Activated naive CD4-positive, alpha-beta T cell treated with anti-CD3 and anti-CD28 coated beads, Interleukin-2, amount 50 U/mL, for 72 hours (primary cell): ENCODE data around the gene ADAMTS10. TPM values are rescaled to one million over a fixed set of nuclear protein-coding genes. Genes with fewer than 3 reads are reported as not detected.
"Not testable (repeated sequence)": the region's sequence is repeated elsewhere in the genome, so short reads cannot be mapped to it uniquely, and the experiment has no call there.

Source experiments
- ATAC-seq, 2 donors: fragments of 150-1000 bp; cut with Tn5 transposase; 2 replicates each; pipeline ENCODE4 v1.10.0; 2021; ENCODE audit warnings: mild to moderate bottlenecking in 2 of 2, moderate library complexity in 2 of 2
- DNase-seq, 2 donors: peaks; one replicate each; pipeline ENCODE4 v3.0.0; 2021 to 2022; ENCODE audit warnings: low spot score in 2 of 2
- H3K27ac Mint-ChIP-seq, 2 donors: one replicate each; pipeline ENCODE4 v1.8.0; 2022; ENCODE audit warnings: mild to moderate bottlenecking in 2 of 2, mixed read lengths in 2 of 2
- H3K36me3 Mint-ChIP-seq, 2 donors: one replicate each; pipeline ENCODE4 v1.8.0; 2022; ENCODE audit warnings: mixed read lengths in 2 of 2
- H3K9me3 Mint-ChIP-seq, 2 donors: one replicate each; pipeline ENCODE4 v1.8.0; 2022; ENCODE audit warnings: mixed read lengths in 2 of 2
- total RNA-seq, 2 donors: library from RNA; stranded (reverse); gene quantifications; one replicate each; pipeline ENCODE4 v1.2.3, GENCODE V29; 2022

Gene ADAMTS10
- total RNA-seq, 2 donors from 2014 or later: 5.1 to 11.3 TPM

DNA sequence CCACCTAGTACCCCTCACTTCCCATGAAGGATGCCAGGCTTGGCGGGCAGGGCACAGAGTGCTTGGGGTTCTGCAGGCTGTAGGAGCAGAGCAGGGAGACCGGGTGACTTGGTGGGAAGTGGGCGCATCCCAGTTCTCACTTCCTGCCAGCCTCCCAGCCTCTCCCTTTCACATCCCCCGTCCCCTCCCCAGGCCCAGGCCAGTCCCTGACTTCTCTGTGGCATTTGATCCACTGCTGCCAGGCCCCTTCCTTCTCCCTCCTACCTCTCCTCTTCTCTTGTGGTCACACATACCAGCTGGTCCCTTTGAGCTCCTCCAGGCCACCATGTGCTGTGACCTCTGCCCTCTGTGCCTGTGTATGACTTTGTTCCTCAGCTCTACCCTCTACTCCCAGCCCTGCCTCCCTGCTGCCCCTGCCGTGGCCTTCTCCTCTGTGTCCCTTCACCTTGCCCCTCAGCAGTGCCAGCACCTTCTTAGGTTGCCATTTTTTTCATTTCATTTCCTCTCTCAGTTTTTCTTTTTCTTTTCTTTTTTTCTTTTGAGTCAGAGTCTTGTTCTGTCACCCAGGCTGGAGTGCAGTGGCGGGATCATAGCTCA is 52.8 kb downstream of the ADAMTS10 start:
- H3K27ac Mint-ChIP-seq: peak overlapping the region; percentile 56 to 77
- H3K9me3 Mint-ChIP-seq: no peaks in the 10 kb centered on the region
- ATAC-seq (no peak), DNase-seq (no peak)
- H3K36me3 Mint-ChIP-seq: no peaks in the 10 kb centered on the region

DNA sequence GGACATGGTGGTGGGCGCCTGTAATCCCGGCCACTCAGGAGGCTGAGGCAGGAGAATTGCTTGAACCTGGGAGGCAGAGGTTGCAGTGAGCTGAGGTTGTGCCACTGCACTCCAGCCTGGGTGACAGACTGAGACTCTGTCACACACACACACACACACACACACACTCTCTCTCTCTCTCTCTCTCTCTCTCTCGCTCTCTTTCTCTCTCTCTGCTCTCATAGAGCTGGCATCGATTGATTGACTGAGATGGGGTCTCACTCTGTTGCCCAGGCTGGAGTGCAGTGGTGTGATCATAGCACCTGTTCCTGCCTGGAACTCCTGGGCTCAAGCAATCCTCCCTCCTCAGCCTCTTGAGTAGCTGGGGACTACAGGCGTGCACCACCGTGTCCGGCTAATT is 56.8 kb downstream of the ADAMTS10 start:
- H3K36me3 Mint-ChIP-seq, H3K9me3 Mint-ChIP-seq, ATAC-seq, DNase-seq: not testable (repeated sequence)
- peak overlapping the region in 1 of 2 donors; percentile 81 for H3K27ac Mint-ChIP-seq

DNA sequence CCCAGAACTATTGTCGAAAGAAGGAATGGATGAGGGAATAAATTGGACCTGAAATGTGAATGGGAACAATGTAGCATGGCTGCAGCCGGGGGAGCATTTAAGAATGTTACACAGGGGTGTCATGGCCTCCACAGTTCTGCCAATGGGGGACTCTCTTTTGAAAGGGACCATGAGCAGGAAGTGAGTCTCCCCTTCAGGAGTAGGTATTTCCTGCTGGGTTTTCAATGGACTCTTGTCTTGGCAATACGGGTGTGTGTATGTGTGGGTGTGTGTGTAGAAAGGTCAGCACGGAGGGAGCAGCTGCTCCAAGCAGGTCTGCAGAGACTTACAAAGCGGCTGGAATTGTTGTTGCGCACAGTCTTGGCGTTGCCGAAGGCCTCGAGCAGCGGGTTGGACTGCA is 57.7 kb downstream of the ADAMTS10 start:
- no peaks in the 10 kb centered on the region for H3K36me3 Mint-ChIP-seq
- no peaks in the 10 kb centered on the region for H3K9me3 Mint-ChIP-seq
- H3K27ac Mint-ChIP-seq: no peak overlapping the region
- no peak for DNase-seq
- peak in 1 of 2 donors; percentile 51 for ATAC-seq

DNA sequence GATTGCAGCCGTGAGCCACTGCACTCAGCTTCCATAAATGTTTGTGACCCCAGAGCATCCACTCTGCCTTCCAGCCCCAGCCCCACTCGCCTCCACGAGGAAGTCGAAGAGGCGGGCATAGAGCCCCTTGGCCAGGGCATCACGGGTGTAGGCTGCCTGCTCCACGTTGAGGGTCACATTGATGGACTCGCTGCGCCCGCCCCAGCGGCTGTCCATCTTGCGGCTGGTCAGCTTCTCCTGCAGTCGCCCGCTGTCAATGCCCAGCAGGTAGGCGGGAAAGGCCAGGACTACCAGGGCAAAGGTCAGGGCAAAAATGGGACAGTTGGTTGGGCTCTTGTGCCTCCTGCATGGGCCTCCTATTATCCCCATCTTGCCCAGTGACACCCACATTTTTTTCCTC is 60.4 kb downstream of the ADAMTS10 start:
- Mint-ChIP-seq H3K36me3 (no peaks in the 10 kb centered on the region), H3K9me3 (no peaks in the 10 kb centered on the region)
- ATAC-seq: no peak

DNA sequence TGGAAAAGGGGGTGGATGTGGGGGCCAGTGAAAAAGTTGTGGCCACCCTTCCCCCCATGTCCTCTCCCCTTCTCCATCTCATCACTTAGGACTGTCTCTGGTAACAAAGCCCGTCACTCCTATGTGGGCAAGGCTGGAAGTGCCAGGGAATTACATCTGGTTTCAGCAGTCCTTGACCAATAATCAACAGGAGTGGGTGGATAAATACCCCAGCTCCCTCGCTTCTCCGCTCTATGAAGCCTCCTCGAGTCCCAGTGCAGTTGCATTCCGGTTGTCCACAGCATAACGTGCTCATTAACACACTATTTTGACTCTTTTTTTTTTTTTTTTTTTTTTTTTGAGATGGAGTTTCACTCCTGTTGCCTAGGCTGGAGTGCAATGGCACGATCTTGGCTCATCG is 64.8 kb downstream of the ADAMTS10 start:
- Mint-ChIP-seq H3K27ac (no peak overlapping the region), H3K36me3 (no peaks in the 10 kb centered on the region), H3K9me3 (no peaks in the 10 kb centered on the region)
- DNase-seq (no peak), ATAC-seq (no peak)

More for the DNA sequence above, 60.4 kb downstream of the ADAMTS10 start:
- no peak overlapping the region for H3K27ac Mint-ChIP-seq
- no peak for DNase-seq

DNA sequence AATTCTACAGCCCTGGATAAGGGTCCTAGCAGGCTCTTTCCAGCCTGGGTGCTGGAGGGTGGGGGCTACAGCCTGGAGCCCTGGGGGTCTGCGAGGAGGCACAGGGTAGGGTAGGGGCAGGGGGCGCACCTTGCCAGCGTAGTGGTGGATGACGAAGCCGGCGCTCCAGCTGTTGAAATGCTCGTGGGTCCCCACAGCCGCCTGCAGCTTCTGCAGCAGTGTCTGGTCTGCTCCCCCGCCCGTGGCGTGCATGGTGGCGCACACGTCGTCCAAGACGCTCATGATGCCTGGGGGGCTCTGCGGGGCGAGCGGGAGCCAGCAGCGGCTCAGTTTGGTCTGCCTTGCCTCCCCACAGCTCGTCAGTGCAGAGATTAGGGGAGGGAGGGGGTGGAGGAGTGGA is 66.3 kb downstream of the ADAMTS10 start:
- ATAC-seq (no peak), DNase-seq (no peak)
- Mint-ChIP-seq H3K36me3 (no peaks in the 10 kb centered on the region), H3K27ac (no peak overlapping the region), H3K9me3 (no peaks in the 10 kb centered on the region)

DNA sequence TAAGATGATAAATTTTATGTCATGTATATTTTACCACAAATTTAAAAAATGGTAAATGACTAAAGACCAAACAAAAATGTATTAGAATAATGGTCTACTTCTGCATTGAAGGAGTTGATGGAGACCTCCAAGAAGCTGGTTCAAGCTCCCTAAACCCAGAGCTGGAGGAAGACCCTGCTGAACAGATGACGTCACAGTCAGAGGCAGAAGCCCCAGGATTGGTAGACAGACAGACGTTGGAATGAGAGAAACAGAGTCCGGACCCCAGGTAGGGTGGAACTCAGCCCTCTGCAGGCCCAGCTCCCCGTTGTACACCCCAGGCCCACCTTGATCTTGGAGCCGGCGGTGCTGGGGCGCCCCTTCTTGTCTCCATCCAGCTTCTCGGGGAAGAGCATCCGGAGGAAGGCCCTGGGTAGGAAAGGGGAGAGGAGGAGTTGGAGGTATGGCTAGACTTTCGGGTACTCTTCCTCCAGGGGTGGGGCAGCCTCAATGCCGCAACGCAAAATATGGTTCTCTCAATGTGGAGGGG is 70.8 kb downstream of the ADAMTS10 start:
- DNase-seq: no peak
- ATAC-seq: no peak
- no peak overlapping the region for H3K27ac Mint-ChIP-seq
- no peaks in the 10 kb centered on the region for H3K36me3 Mint-ChIP-seq
- no peaks in the 10 kb centered on the region for H3K9me3 Mint-ChIP-seq

DNA sequence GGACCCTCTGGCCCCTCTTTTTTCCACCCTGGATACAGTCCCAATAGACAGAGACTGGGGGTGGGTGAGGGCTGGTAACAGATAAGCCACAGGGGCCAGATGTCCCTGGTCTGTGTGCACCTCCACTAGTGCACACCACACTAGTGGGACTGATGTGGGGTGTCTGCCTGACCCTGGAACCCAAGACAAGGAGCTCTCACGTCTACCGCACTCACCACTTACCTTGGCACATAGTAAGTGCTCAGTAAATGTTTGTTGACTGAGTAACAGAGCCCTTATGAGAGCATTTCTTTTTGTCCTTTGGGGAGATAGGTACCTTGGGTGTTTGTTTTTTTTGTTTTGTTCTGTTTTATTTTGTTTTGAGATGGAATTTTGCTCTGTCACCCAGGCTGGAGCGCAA is 73.4 kb downstream of the ADAMTS10 start:
- H3K9me3 Mint-ChIP-seq: no peaks in the 10 kb centered on the region
- H3K36me3 Mint-ChIP-seq: no peaks in the 10 kb centered on the region

DNA sequence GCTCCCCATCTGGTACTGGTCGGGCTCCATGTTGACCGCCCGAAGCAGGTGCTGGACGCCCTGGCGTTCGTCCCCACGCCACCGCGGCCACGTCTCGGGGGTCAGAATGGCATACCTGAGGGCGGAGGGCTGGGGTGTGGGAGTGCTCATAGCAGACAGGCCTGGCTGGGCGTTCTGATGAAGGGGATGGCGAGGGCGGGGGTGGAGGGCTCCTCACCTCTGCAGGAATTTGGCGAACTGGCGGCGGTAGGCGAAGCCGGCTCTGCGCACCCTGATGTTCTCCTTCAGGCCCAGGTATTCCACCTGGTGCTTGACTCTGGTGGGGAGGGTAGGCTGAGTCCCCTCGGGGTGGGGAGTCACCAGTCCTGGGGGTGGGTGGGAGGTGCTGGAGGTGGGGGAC is 74.2 kb downstream of the ADAMTS10 start:
- ATAC-seq (no peak), DNase-seq (no peak)
- H3K36me3 Mint-ChIP-seq: no peaks in the 10 kb centered on the region
- H3K9me3 Mint-ChIP-seq: no peaks in the 10 kb centered on the region
- no peak overlapping the region for H3K27ac Mint-ChIP-seq

More for the DNA sequence above, 73.4 kb downstream of the ADAMTS10 start:
- no peak for DNase-seq
- ATAC-seq: no peak
- no peak overlapping the region for H3K27ac Mint-ChIP-seq

DNA sequence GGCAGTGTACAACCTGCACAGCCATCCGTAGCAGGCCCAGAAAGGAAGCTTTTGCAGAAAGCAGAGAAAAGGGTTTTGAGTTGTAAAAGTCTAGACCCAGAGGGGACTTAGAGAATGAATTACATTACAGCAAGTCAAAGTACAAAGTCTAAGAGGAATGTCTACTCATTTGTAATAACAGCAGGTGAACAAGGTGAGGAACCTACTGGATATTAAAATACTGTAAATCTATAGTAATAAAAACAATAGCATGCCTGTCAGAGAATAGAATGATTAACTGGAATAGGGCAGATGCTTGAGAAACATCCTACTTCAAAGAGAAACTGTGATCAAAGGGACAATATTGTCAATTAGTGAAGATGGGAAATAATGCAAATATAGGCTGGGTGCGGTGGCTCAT is 78.3 kb downstream of the ADAMTS10 start:
- Mint-ChIP-seq H3K9me3 (no peaks in the 10 kb centered on the region), H3K36me3 (no peaks in the 10 kb centered on the region), H3K27ac (peak overlapping the region in 1 of 2 donors; percentile 59)
- ATAC-seq: no peak
- DNase-seq: no peak

DNA sequence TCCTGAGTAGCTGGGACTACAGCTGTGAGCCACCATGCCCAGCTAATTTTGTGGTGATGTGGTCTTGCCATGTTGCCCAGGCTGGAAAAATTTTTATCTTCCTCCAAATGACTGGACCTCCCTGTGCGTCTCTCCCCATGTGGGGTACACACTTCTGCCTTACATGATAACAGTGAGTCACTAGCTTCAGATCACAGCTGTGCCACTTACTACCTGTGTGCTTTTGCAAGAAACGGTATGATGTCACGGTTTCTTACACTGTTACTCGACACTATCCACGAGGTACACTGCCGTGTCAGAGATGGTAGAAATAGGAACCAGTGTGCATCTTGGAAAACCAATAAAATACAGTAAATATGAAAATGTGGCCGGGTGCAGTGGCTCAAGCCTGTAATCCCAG is 79.0 kb downstream of the ADAMTS10 start:
- H3K27ac Mint-ChIP-seq: peak overlapping the region in 1 of 2 donors; percentile 59
- ATAC-seq: no peak
- no peak for DNase-seq

More for the DNA sequence above, 79.0 kb downstream of the ADAMTS10 start:
- no peaks in the 10 kb centered on the region for H3K9me3 Mint-ChIP-seq
- no peaks in the 10 kb centered on the region for H3K36me3 Mint-ChIP-seq

Other genes starting within 250 kb of the ADAMTS10 start
- gene ANGPTL4, start 246.6 kb downstream of the ADAMTS10 start, total RNA-seq: 1 to 10 TPM in 1 of 2 donors, not detected in 1; 9.5 TPM
- gene RAB11B, start 220.4 kb downstream of the ADAMTS10 start, total RNA-seq: 10 to 100 TPM; 76.6 to 81.5 TPM
- gene MARCHF2, start 197.4 kb downstream of the ADAMTS10 start, total RNA-seq: 10 to 100 TPM in 1 of 2 donors, 1 to 10 TPM in 1; 7.3 to 14.9 TPM
- gene HNRNPM, start 165.7 kb downstream of the ADAMTS10 start, total RNA-seq: 100 to 1,000 TPM; 105 to 243 TPM
- gene PRAM1, start 108.1 kb downstream of the ADAMTS10 start, total RNA-seq: 1 to 10 TPM; 1.4 to 2.9 TPM
- 10 to 100 TPM; 24.6 to 28.0 TPM for gene ZNF414, start 96.5 kb downstream of the ADAMTS10 start, total RNA-seq
- 10 to 100 TPM; 12.4 to 16.2 TPM for gene MYO1F, start 33.3 kb downstream of the ADAMTS10 start, total RNA-seq
- not detected for gene NFILZ, start 19.9 kb upstream of the ADAMTS10 start, total RNA-seq
- gene ACTL9, start 88.1 kb upstream of the ADAMTS10 start, total RNA-seq: not detected
- gene OR2Z1, start 110.9 kb upstream of the ADAMTS10 start, total RNA-seq: not detected
- gene ZNF558, start 221.6 kb upstream of the ADAMTS10 start, total RNA-seq: 10 to 100 TPM; 32.0 to 36.3 TPM
- gene MBD3L1, start 221.7 kb upstream of the ADAMTS10 start, total RNA-seq: not detected